ENCODE data around the gene ULBP1. TPM values are rescaled to one million over a fixed set of nuclear protein-coding genes. Genes with fewer than 3 reads are reported as not detected.

Gene ULBP1
- total RNA-seq, 1 donor from 2014 or later, result 0.48 TPM

- Mint-ChIP-seq H3K4me1 (ENCODE audit: unreplicated experiment) (peaks cover 3% of the 10 kb centered on the region), H3K4me3 (no peak overlapping the region), H3K9me3 (peaks cover 9% of the 10 kb centered on the region), H3K36me3 (no peaks in the 10 kb centered on the region), H3K27ac (peak overlapping the region; percentile 84), H3K27me3 (peaks cover 92% of the 10 kb centered on the region)
- DNase-seq (ENCODE audit: extremely low spot score, unreplicated experiment), result no peak
- TF ChIP-seq CTCF (conservative IDR thresholded peaks at IDR 0.05), result no peak
Observed at GRCh38 chr6:149984773-149985172, 21.0 kb downstream of the ULBP1 start.

GRCh38 chr6:149985481-149985937 is 21.8 kb downstream of the ULBP1 start:
- Mint-ChIP-seq H3K27me3 (peaks cover 94% of the 10 kb centered on the region), H3K27ac (no peak overlapping the region), H3K4me1 (ENCODE audit: unreplicated experiment) (peaks cover 6% of the 10 kb centered on the region), H3K4me3 (no peak overlapping the region), H3K36me3 (no peaks in the 10 kb centered on the region), H3K9me3 (peaks cover 9% of the 10 kb centered on the region)
- DNase-seq (ENCODE audit: extremely low spot score, unreplicated experiment), result no peak
- no peak for TF ChIP-seq CTCF (conservative IDR thresholded peaks at IDR 0.05)

DNA sequence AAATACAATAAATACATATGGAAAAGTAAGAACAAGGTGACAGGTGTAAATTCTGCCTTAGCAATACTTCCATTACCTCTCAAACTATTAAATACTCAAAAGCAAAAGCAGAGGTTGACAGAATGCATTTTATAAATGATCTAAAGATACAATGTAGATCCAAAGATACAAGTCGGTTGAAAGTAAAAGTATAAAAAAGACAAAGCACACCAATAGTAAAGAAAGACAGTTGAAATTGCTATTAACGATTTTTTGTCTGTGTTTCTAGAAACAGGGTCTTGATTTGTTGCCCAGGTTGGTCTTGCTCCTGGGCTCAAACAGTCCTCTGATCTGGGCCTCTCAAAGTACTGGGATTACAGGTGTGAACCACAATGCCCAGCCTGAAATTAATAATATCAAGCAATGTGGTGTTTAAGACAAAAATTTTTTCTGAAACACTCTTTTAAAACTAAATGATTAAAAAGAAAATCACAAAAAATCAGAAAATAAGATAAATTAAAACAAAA is 23.9 kb downstream of the ULBP1 start:
- Mint-ChIP-seq H3K27me3 (peaks cover 94% of the 10 kb centered on the region), H3K36me3 (no peaks in the 10 kb centered on the region), H3K27ac (no peak overlapping the region), H3K4me1 (ENCODE audit: unreplicated experiment) (peaks cover 13% of the 10 kb centered on the region), H3K4me3 (no peak overlapping the region), H3K9me3 (peaks cover 9% of the 10 kb centered on the region)
- no peak for DNase-seq (ENCODE audit: extremely low spot score, unreplicated experiment)
- no peak for TF ChIP-seq CTCF (conservative IDR thresholded peaks at IDR 0.05)

DNA sequence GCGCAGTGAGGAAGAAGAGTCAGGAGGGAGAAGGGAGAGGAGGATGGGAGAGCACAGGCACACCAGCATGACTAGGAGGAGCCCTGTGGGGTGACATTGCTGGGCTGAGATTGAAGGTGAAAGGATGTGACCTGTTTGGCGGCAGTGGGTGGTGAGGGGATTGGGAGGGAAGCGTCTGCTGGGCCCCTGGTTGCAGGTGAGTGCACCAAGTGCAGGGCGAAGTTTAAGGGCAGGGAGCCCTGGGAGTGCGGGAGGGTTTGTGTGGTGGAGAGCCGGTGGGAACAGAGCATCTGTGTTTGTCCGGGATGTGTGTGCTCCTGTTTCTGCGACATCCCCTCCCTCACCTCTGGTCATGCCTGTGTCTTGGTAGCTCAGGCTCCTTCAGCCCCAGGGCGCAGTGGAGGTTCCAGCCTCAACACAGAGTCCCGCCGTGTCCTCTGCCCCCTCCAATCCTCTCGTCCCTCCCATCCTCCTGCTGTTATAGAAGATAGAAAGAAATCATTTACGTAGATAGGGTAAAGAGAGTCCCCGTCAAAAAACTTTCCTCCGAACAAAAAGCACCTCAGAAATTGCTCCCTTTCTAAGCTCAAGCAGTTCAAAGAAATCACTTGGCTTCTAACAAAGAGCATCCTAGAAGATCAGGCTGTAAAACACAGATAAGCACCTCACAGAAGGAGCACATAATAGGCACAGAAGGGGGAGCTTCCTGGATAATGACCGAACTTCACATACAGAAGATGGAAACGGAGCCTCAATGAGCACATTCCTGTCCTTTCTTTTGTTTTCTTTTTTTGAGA is 25.0 kb downstream of the ULBP1 start:
- Mint-ChIP-seq H3K4me1 (ENCODE audit: unreplicated experiment) (peaks cover 13% of the 10 kb centered on the region), H3K36me3 (no peaks in the 10 kb centered on the region), H3K27me3 (peaks cover 96% of the 10 kb centered on the region), H3K4me3 (peak overlapping the region; percentile 52), H3K27ac (no peak overlapping the region), H3K9me3 (peaks cover 9% of the 10 kb centered on the region)
- no peak for TF ChIP-seq CTCF (conservative IDR thresholded peaks at IDR 0.05)
- no peak for DNase-seq (ENCODE audit: extremely low spot score, unreplicated experiment)

GRCh38 chr6:149990212-149990660 is 26.5 kb downstream of the ULBP1 start:
- no peak for TF ChIP-seq CTCF (conservative IDR thresholded peaks at IDR 0.05)
- Mint-ChIP-seq H3K27ac (no peak overlapping the region), H3K9me3 (peaks cover 9% of the 10 kb centered on the region), H3K4me1 (ENCODE audit: unreplicated experiment) (peaks cover 13% of the 10 kb centered on the region), H3K27me3 (peaks cover 100% of the 10 kb centered on the region), H3K36me3 (no peaks in the 10 kb centered on the region), H3K4me3 (peak overlapping the region; percentile 83)
- DNase-seq (ENCODE audit: extremely low spot score, unreplicated experiment), result no peak
